NCI-H2196 (cell line): ENCODE measurements around the gene KCNE1.
"Not testable (repeated sequence)": the region's sequence is repeated elsewhere in the genome, so short reads cannot be mapped to it uniquely, and the experiment has no call there.

Experiments
- DNase-seq: peaks from one replicate; lab custom pipeline; 2025; ENCODE audit not compliant: unreplicated experiment; lab: John Stamatoyannopoulos, UW

KCNE1 gene

GRCh38 chr21:34514576-34515115 is 2.6 kb upstream of the KCNE1 start:
- DNase-seq, result no peak

- no peak for DNase-seq
Observed at GRCh38 chr21:34513129-34513675, 1.2 kb upstream of the KCNE1 start.

- DNase-seq, result peak; percentile 25
Observed at GRCh38 chr21:34511181-34511580, 829 bp downstream of the KCNE1 start.

- peak; percentile 56 for DNase-seq
Observed at GRCh38 chr21:34510148-34511142, 1.6 kb downstream of the KCNE1 start.

GRCh38 chr21:34509151-34509550 is 2.9 kb downstream of the KCNE1 start:
- DNase-seq, result no peak

- DNase-seq, result no peak
Observed at GRCh38 chr21:34504595-34504994, 7.4 kb downstream of the KCNE1 start.

- DNase-seq, result no peak
Observed at GRCh38 chr21:34502480-34503106, 9.4 kb downstream of the KCNE1 start.

- DNase-seq, result no peak
Observed at GRCh38 chr21:34501716-34502115, 10.3 kb downstream of the KCNE1 start.

- DNase-seq, result no peak
Observed at GRCh38 chr21:34500191-34500590, 11.8 kb downstream of the KCNE1 start.

GRCh38 chr21:34499116-34499515 is 12.9 kb downstream of the KCNE1 start:
- DNase-seq, result no peak

- peak; percentile 31 for DNase-seq
Observed at GRCh38 chr21:34498623-34499022, 13.4 kb downstream of the KCNE1 start.

- not testable (repeated sequence) for DNase-seq
Observed at GRCh38 chr21:34483854-34484253, 28.2 kb downstream of the KCNE1 start.

GRCh38 chr21:34483435-34483834 is 28.6 kb downstream of the KCNE1 start:
- not testable (repeated sequence) for DNase-seq

- DNase-seq, result not testable (repeated sequence)
Observed at GRCh38 chr21:34467333-34467732, 44.7 kb downstream of the KCNE1 start.

GRCh38 chr21:34459426-34459825 is 52.6 kb downstream of the KCNE1 start:
- DNase-seq, result not testable (repeated sequence)

- not testable (repeated sequence) for DNase-seq
Observed at GRCh38 chr21:34458266-34458665, 53.7 kb downstream of the KCNE1 start.

GRCh38 chr21:34456180-34456579 is 55.8 kb downstream of the KCNE1 start:
- DNase-seq, result not testable (repeated sequence)

- not testable (repeated sequence) for DNase-seq
Observed at GRCh38 chr21:34455628-34456027, 56.4 kb downstream of the KCNE1 start.

- not testable (repeated sequence) for DNase-seq
Observed at GRCh38 chr21:34447018-34447417, 65.0 kb downstream of the KCNE1 start.

- DNase-seq, result not testable (repeated sequence)
Observed at GRCh38 chr21:34443486-34443885, 68.5 kb downstream of the KCNE1 start.

- DNase-seq, result not testable (repeated sequence)
Observed at GRCh38 chr21:34429710-34430109, 82.3 kb downstream of the KCNE1 start.
